BJ (cell line): ENCODE data around the gene DOK5. TPM values are rescaled to one million over a fixed set of nuclear protein-coding genes. Genes with fewer than 3 reads are reported as not detected.

ENCODE experiments used
- CTCF ChIA-PET: fragments of 350-600 bp; formaldehyde crosslinking; extraction: SDS; loops from one replicate; lab custom pipeline; 2021; ENCODE audit warnings: antibody characterized with exemption, inconsistent platforms; lab: Yijun Ruan, JAX
- POLR2A ChIA-PET: fragments of 300-600 bp; sonication (Branson Sonifier 250); formaldehyde crosslinking; extraction: SDS; loops from one replicate; lab custom pipeline; 2021; ENCODE audit warnings: antibody characterized with exemption; lab: Charles Lee
- DNase-seq: peaks from one replicate; pipeline ENCODE4 v3.0.0-alpha.2; 2011; ENCODE audit warnings: low read depth
- H3K27me3 ChIP-seq: 2 replicates; pipeline ENCODE4 v1.6.0; 2011; ENCODE audit warnings: low read length; ENCODE audit not compliant: control insufficient read depth, insufficient read depth
- H3K36me3 ChIP-seq: 2 replicates; pipeline ENCODE4 v1.5.1; 2011; ENCODE audit warnings: low read length; ENCODE audit not compliant: control insufficient read depth, insufficient read depth
- H3K4me3 ChIP-seq: 2 replicates; pipeline ENCODE4 v1.5.1; 2011; ENCODE audit warnings: low read depth, mild to moderate bottlenecking, control low read depth, low read length
- CTCF ChIP-seq: IDR thresholded peaks from 2 replicates; pipeline ENCODE4 v1.5.1; 2011; ENCODE audit warnings: low read depth, mild to moderate bottlenecking, control low read depth, inconsistent platforms, low read length, moderate library complexity; ENCODE audit not compliant: insufficient read depth
- polyA plus RNA-seq: library from polyadenylated mRNA; depleted of rRNA; stranded (reverse); fragments of >200 nt; gene quantifications from 2 replicates; pipeline ENCODE4 v1.2.3, GENCODE V29; 2011

The DOK5 gene
- polyA plus RNA-seq, 1 experiment: 0.26 TPM

- CTCF ChIA-PET: interaction anchor here (1.6 kb wide), 1 partner anchor 56 kb away, joined by 3 read pairs; no protein-coding TSS in a partner anchor
- no peak for TF ChIP-seq CTCF
These were observed 148.7 kb downstream of the DOK5 start for GRCh38 chr20:54623991-54624569.

GRCh38 chr20:54624706-54625390 is 149.5 kb downstream of the DOK5 start:
- no peaks in the 10 kb centered on the region for H3K27me3 ChIP-seq
- no peak overlapping the region for H3K4me3 ChIP-seq
- CTCF ChIA-PET: interaction anchor here (1.3 to 1.6 kb wide), 3 partner anchors 9 to 55 kb away, joined by 3 read pairs; no protein-coding TSS in a partner anchor
- POLR2A ChIA-PET: no interaction called here
- no peak for DNase-seq
- H3K36me3 ChIP-seq: no peaks in the 10 kb centered on the region
- no peak for TF ChIP-seq CTCF

More at GRCh38 chr20:54623991-54624569, 148.7 kb downstream of the DOK5 start:
- H3K27me3 ChIP-seq: no peaks in the 10 kb centered on the region
- no peak overlapping the region for H3K4me3 ChIP-seq
- no peaks in the 10 kb centered on the region for H3K36me3 ChIP-seq
- DNase-seq: no peak
- POLR2A ChIA-PET: no interaction called here

- DNase-seq: no peak
- Histone ChIP-seq H3K4me3 (no peak overlapping the region), H3K27me3 (no peaks in the 10 kb centered on the region), H3K36me3 (no peaks in the 10 kb centered on the region)
- POLR2A ChIA-PET: no interaction called here
- CTCF ChIA-PET: interaction anchor here (1.3 kb wide), 2 partner anchors 8 to 22 kb away, joined by 3 read pairs; no protein-coding TSS in a partner anchor
- TF ChIP-seq CTCF: no peak
These were observed 150.1 kb downstream of the DOK5 start for GRCh38 chr20:54625497-54625896.

- H3K36me3 ChIP-seq: no peaks in the 10 kb centered on the region
- ChIA-PET POLR2A (no interaction called here), CTCF (no interaction called here)
- DNase-seq: no peak
- no peaks in the 10 kb centered on the region for H3K27me3 ChIP-seq
- TF ChIP-seq CTCF: no peak
- no peak overlapping the region for H3K4me3 ChIP-seq
These were observed 150.7 kb downstream of the DOK5 start for GRCh38 chr20:54626126-54626525.

GRCh38 chr20:54629632-54630031 is 154.2 kb downstream of the DOK5 start:
- DNase-seq: no peak
- Histone ChIP-seq H3K36me3 (no peaks in the 10 kb centered on the region), H3K27me3 (no peaks in the 10 kb centered on the region), H3K4me3 (no peak overlapping the region)
- ChIA-PET CTCF (no interaction called here), POLR2A (no interaction called here)
- TF ChIP-seq CTCF: no peak
